AG10803 (cell line): ENCODE results near the gene C1orf159.

Experiments used
- DNase-seq: peaks from one replicate; pipeline ENCODE4 v3.0.0; 2010; ENCODE audit warnings: low read depth
- H3K4me3 ChIP-seq: 2 replicates; pipeline ENCODE4 v1.5.1; 2011; ENCODE audit warnings: mild to moderate bottlenecking, low read length, control low read depth
- CTCF ChIP-seq: conservative IDR thresholded peaks from 2 replicates; pipeline ENCODE4 v1.5.1; 2011; ENCODE audit warnings: mild to moderate bottlenecking, low read length, control low read depth, inconsistent platforms

Gene C1orf159

DNA sequence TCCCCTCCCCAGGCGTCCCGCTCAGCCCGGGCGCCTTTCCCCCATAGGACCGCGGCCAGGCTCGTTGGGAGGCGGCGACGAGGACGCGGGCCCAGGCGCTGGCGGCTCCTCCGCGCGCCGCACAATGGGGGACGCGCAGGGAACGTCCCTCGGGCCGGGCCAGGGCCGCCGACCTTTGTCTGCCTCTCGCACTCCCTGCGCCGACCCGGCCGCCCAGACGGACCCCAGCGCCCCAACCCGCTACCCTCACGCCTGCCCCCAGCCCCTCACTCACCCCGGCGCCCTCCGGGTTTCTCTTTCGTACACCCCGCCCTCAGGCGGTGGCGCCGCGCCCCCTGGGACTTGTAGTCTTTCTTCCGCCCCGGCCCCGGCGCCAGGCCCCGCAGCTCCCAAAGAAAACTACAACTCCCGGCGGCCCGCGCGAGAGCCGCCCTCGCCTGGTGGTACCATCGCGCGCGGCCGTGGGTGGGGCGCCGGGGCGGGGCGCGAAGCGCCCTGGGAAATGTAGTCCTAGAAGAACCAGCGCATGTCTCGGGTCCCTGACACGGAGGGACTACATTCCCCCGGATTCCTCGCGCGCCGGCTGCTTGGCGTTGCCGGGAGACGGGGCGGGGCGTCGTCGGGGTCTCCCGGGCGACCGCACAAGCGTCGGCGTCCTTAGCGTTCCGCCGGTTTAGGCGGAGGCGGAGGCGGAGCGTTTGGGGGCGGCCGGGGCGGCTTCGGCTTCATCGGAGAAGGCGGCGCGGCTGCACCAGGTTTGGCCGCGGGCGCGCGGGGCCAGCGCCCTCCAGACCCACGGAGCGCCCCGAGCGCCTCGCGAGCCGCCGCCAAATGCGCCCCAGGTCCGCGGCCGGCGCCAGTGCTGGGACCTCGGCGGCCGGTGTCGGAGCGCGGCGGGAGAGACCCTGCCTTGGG, at the start of gene C1orf159:
C1orf159 (minus strand) TSS at position 304 of the 915 bp plus-strand sequence. CDS start 24,546 bp downstream, outside the sequence.
- DNase-seq = peak; percentile 96
- no peak for TF ChIP-seq CTCF
- peak within 1 kb of the TSS; percentile 61 for H3K4me3 ChIP-seq

GRCh38 chr1:1165485-1165884, 49.6 kb upstream of the C1orf159 start:
- no peak for TF ChIP-seq CTCF
- DNase-seq = no peak
- H3K4me3 ChIP-seq = no peak overlapping the region

DNA sequence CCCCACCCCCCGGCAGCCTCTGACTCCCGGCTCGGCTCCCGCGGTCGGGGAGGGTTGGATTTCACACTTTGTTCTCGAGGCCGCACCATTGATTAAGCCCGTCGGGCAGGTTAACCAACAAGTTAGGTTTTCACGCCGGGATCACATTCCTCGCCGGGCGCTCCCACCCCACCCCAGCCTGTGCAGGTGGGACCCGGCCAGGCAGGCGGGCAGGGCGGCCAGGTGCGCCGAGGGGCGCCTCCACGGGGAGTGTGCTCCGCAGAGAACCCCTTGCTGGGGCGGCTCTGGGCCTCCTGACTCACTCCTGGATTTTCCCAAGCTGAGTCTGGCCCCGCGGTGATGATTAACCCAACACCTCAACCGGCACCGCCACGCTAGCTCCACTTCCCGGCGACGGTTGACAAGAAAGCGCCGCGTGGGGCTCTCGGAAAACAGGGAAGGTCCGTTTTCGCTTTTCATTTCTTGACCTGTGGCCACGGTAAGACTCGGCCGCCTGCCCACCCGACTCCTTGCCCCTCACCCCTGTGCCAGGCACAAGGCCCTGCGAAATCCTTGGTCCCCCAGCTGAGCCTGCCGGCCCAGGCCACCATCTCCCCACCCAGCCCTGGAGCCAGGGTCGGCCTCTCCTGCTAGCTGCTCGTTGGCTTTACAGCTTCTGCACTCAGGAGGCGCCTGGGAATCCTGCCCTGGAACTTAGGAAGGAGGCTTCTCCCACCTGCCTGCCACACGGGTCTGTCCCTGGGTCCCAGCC, 49.0 kb upstream of the C1orf159 start:
- no peak for TF ChIP-seq CTCF
- no peak for DNase-seq
- H3K4me3 ChIP-seq = no peak overlapping the region

DNA sequence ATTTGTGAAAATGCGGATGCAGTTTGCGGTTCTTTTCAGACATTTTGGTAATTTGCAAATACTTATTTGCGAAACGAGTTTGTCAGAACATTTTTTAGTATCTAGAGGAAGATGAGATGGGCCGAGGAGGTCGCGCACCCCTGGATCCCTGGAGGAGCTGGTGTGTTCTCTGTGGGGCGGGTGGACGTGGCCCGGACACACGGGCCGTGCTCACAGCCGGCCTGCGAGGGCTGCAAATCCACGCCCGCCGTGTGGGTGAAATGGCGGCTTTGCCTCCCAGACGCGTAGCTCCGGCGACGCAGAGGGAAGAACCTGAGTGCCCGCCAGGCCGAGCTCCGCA, 48.4 kb upstream of the C1orf159 start:
- no peak for TF ChIP-seq CTCF
- no peak overlapping the region for H3K4me3 ChIP-seq
- no peak for DNase-seq

- no peak for TF ChIP-seq CTCF
- DNase-seq = no peak
- H3K4me3 ChIP-seq = no peak overlapping the region
These were observed 47.7 kb upstream of the C1orf159 start for GRCh38 chr1:1163538-1164070.

DNA sequence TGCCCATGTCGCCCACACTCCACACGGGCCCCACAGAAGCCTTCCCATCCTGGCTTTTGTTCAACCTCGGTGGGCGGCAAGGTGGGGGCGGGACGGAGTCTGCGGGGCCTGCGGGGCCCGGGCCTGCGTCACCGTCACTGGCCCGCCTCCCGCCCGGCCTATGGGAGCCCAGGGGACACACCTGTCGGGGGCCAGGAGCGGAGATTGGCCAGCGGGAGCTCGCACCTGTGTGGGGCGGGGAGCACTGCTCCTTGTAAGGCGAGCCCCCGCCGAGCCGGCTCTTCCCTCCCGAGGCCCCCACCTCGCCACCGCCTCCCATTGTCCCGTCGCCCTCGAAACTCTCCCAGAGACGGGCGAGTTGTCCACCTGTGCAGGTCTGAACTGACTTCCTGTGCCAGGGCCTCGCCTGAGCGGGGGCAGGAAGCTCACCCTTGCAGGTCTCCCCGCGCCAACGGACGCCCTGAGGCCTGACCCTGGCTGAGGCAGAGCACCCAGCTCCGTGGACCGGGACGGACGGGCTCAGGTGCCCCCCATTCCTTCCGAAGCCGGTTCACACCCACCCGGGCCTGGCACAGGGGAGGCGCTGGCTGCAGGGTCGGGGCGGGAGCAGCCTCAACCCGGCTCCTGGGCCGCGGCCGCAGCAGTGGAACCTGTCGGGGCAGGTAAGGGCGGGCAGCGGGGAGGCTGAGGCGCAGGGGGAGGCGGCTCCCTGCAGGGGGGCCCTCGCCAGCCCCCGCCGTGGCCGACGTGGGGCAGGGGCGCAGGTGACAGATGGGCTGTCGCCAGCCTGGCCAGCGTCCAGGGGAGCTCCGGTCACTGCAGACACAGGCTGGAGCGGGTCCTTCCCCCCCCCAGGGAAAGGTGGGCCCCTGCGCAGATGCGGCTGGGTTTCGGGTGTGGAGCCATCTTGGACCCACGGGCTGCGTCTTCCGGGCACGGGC, 47.0 kb upstream of the C1orf159 start:
- no peak overlapping the region for H3K4me3 ChIP-seq
- no peak for DNase-seq

More for the DNA sequence above, 47.0 kb upstream of the C1orf159 start:
- TF ChIP-seq CTCF = no peak
